KMS-11 (cell line): ENCODE data around the gene GALNT2.

Source experiments
- H2AFZ ChIP-seq: fragments of 200-600 bp; sonication (generic); 2 replicates; pipeline ENCODE4 v1.6.1; 2016; ENCODE audit warnings: antibody characterized with exemption, mixed run types, low read depth
- H3K27ac ChIP-seq: fragments of 200-600 bp; sonication (generic); 2 replicates; pipeline ENCODE4 v1.6.1; 2016; ENCODE audit warnings: mild to moderate bottlenecking, mixed run types
- H3K27me3 ChIP-seq: fragments of 200-600 bp; sonication (generic); 2 replicates; pipeline ENCODE4 v1.6.1; 2017; ENCODE audit warnings: mild to moderate bottlenecking, low read depth, mixed run types, moderate library complexity; ENCODE audit not compliant: insufficient read depth
- H3K36me3 ChIP-seq: fragments of 200-600 bp; sonication (generic); 2 replicates; pipeline ENCODE4 v1.6.1; 2017; ENCODE audit warnings: mild to moderate bottlenecking, mixed run types; ENCODE audit not compliant: insufficient read depth
- H3K4me1 ChIP-seq: fragments of 200-600 bp; sonication (generic); 2 replicates; pipeline ENCODE4 v1.6.1; 2016; ENCODE audit warnings: mild to moderate bottlenecking, low read depth, mixed run types; ENCODE audit not compliant: poor library complexity, severe bottlenecking
- H3K4me2 ChIP-seq: fragments of 200-600 bp; sonication (generic); 2 replicates; pipeline ENCODE4 v1.7.0; 2016; ENCODE audit warnings: mild to moderate bottlenecking, mixed run types
- H3K4me3 ChIP-seq: fragments of 200-600 bp; sonication (generic); IDR thresholded peaks from 2 replicates; pipeline ENCODE4 v1.6.1; 2017; ENCODE audit warnings: low read depth, low read length, mixed read lengths; ENCODE audit not compliant: insufficient read depth
- H3K79me2 ChIP-seq: fragments of 200-600 bp; sonication (generic); 2 replicates; pipeline ENCODE4 v1.6.1; 2016; ENCODE audit warnings: low read depth, mixed run types; ENCODE audit not compliant: insufficient read depth
- H3K9ac ChIP-seq: fragments of 200-600 bp; sonication (generic); 2 replicates; pipeline ENCODE4 v1.6.1; 2016; ENCODE audit warnings: mild to moderate bottlenecking, mixed run types
- H4K20me1 ChIP-seq: fragments of 200-600 bp; sonication (generic); 2 replicates; pipeline ENCODE4 v1.6.1; 2016; ENCODE audit warnings: mild to moderate bottlenecking, mixed run types; ENCODE audit not compliant: insufficient read depth
- CTCF ChIP-seq: fragments of 200-600 bp; sonication (generic); conservative IDR thresholded peaks from 2 replicates; pipeline ENCODE4 v1.6.1; 2017; ENCODE audit warnings: low read depth, mild to moderate bottlenecking, antibody characterized with exemption, low read length, moderate library complexity, mixed read lengths

The GALNT2 gene

GRCh38 chr1:230086151-230086550 lies 19.1 kb downstream of the GALNT2 start:
- Histone ChIP-seq H2AFZ (no peak overlapping the region), H3K36me3 (no peaks in the 10 kb centered on the region), H3K9ac (no peak overlapping the region), H3K27ac (no peak overlapping the region; the same call in 1 of the 2 replicates), H3K79me2 (peaks cover 99% of the 10 kb centered on the region), H3K27me3 (no peaks in the 10 kb centered on the region), H3K4me2 (no peak overlapping the region; the same call in 1 of the 2 replicates), H3K4me1 (peaks cover 67% of the 10 kb centered on the region), H4K20me1 (0 out of 2 replicates have a peak, but pooled peaks cover 6% of the 10 kb centered on the region), H3K4me3 (no peak overlapping the region)
- TF ChIP-seq CTCF: no peak

- no peak overlapping the region for H3K9ac ChIP-seq
Observed at GRCh38 chr1:230087028-230087716, 20.1 kb downstream of the GALNT2 start.

GRCh38 chr1:230087717-230088105 lies 20.7 kb downstream of the GALNT2 start:
- H4K20me1 ChIP-seq: 0 out of 2 replicates have a peak, but pooled peaks cover 6% of the 10 kb centered on the region
- H3K79me2 ChIP-seq: peaks cover 99% of the 10 kb centered on the region
- no peak overlapping the region for H2AFZ ChIP-seq
- H3K9ac ChIP-seq: no peak overlapping the region
- H3K4me2 ChIP-seq: no peak overlapping the region; the same call in 1 of the 2 replicates
- H3K27ac ChIP-seq: no peak overlapping the region
- no peak overlapping the region for H3K4me3 ChIP-seq
- H3K27me3 ChIP-seq: no peaks in the 10 kb centered on the region
- H3K36me3 ChIP-seq: no peaks in the 10 kb centered on the region
- peaks cover 56% of the 10 kb centered on the region for H3K4me1 ChIP-seq
- TF ChIP-seq CTCF: no peak

More at GRCh38 chr1:230087028-230087716, 20.1 kb downstream of the GALNT2 start:
- Histone ChIP-seq H3K4me3 (no peak overlapping the region), H2AFZ (no peak overlapping the region), H3K27me3 (no peaks in the 10 kb centered on the region), H3K4me2 (no peak overlapping the region), H3K27ac (no peak overlapping the region), H3K4me1 (peaks cover 61% of the 10 kb centered on the region), H3K79me2 (peaks cover 99% of the 10 kb centered on the region), H4K20me1 (0 out of 2 replicates have a peak, but pooled peaks cover 6% of the 10 kb centered on the region), H3K36me3 (no peaks in the 10 kb centered on the region)
- no peak for TF ChIP-seq CTCF

GRCh38 chr1:230090194-230090711 lies 23.2 kb downstream of the GALNT2 start:
- Histone ChIP-seq H3K36me3 (no peaks in the 10 kb centered on the region), H3K4me2 (no peak overlapping the region), H3K4me3 (no peak overlapping the region), H3K9ac (no peak overlapping the region), H2AFZ (no peak overlapping the region), H3K27ac (no peak overlapping the region), H3K4me1 (peaks cover 32% of the 10 kb centered on the region), H3K27me3 (no peaks in the 10 kb centered on the region), H3K79me2 (peaks cover 99% of the 10 kb centered on the region), H4K20me1 (no peaks in the 10 kb centered on the region)
- no peak for TF ChIP-seq CTCF
